Hepatocyte (in vitro differentiated cells): ENCODE measurements around the gene SUN3.

Experiments
- EZH2 ChIP-seq: fragments of 200-600 bp; sonication (generic); IDR thresholded peaks from 2 replicates; pipeline ENCODE4 v1.6.1; 2016; ENCODE audit warnings: antibody characterized with exemption, mild to moderate bottlenecking, borderline replicate concordance
- EZH2phosphoT487 ChIP-seq: fragments of 200-600 bp; sonication (generic); IDR thresholded peaks from one replicate; pipeline ENCODE4 v1.6.1; 2018; ENCODE audit warnings: antibody characterized with exemption, mild to moderate bottlenecking, low read depth, moderate library complexity; ENCODE audit not compliant: unreplicated experiment, severe bottlenecking
- TF ChIP-seq, protein P1 (sequence below): fragments of 200-600 bp; sonication (generic); IDR thresholded peaks from 2 replicates; pipeline ENCODE4 v1.5.1; 2016; ENCODE audit warnings: antibody characterized with exemption, mild to moderate bottlenecking; ENCODE audit not compliant: poor library complexity

GRCh38 chr7:48038815-48039506 lies 10.1 kb upstream of the SUN3 start:
- TF ChIP-seq, protein P1, sequence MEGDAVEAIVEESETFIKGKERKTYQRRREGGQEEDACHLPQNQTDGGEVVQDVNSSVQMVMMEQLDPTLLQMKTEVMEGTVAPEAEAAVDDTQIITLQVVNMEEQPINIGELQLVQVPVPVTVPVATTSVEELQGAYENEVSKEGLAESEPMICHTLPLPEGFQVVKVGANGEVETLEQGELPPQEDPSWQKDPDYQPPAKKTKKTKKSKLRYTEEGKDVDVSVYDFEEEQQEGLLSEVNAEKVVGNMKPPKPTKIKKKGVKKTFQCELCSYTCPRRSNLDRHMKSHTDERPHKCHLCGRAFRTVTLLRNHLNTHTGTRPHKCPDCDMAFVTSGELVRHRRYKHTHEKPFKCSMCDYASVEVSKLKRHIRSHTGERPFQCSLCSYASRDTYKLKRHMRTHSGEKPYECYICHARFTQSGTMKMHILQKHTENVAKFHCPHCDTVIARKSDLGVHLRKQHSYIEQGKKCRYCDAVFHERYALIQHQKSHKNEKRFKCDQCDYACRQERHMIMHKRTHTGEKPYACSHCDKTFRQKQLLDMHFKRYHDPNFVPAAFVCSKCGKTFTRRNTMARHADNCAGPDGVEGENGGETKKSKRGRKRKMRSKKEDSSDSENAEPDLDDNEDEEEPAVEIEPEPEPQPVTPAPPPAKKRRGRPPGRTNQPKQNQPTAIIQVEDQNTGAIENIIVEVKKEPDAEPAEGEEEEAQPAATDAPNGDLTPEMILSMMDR: no peak
- TF ChIP-seq EZH2 (no peak), EZH2phosphoT487 (no peak)
